Central memory CD8-positive, alpha-beta T cell (primary cell): ENCODE measurements around the gene ATXN3L.
A peak's percentile ranks its signal among the peaks of the same experiment; 100 is the strongest.

Experiments
- ATAC-seq: fragments of 150-1000 bp; cut with Tn5 transposase; replicated peaks from 2 replicates; pipeline ENCODE4 v1.10.0; 2022; ENCODE audit warnings: mild to moderate bottlenecking, moderate FRiP score, moderate number of reproducible peaks; ENCODE audit not compliant: poor library complexity, severe bottlenecking; ENCODE audit errors: extremely low read depth
- DNase-seq, 2 donors: peaks; one replicate each; pipeline ENCODE4 v3.0.0; 2021; ENCODE audit warnings: low spot score in 2 of 2
- H3K27ac Mint-ChIP-seq: one replicate; pipeline ENCODE4 v1.8.0; 2022; ENCODE audit warnings: low read depth, mild to moderate bottlenecking, moderate library complexity, mixed read lengths
- H3K27me3 Mint-ChIP-seq: one replicate; pipeline ENCODE4 v1.8.0; 2022; ENCODE audit warnings: mixed read lengths
- H3K36me3 Mint-ChIP-seq: one replicate; pipeline ENCODE4 v1.8.0; 2022; ENCODE audit warnings: mild to moderate bottlenecking, moderate library complexity, mixed read lengths; ENCODE audit not compliant: insufficient read depth
- H3K4me1 Mint-ChIP-seq: one replicate; pipeline ENCODE4 v1.8.0; 2022; ENCODE audit warnings: mixed read lengths
- H3K4me3 Mint-ChIP-seq: one replicate; pipeline ENCODE4 v1.8.0; 2022; ENCODE audit warnings: mild to moderate bottlenecking, moderate library complexity, mixed read lengths
- H3K9me3 Mint-ChIP-seq: one replicate; pipeline ENCODE4 v1.8.0; 2022; ENCODE audit warnings: mixed read lengths

The ATXN3L gene

GRCh38 chrX:13319953-13320352 lies at the start of gene ATXN3L:
ATXN3L (minus strand) TSS chrX:13320053; CDS start chrX:13319934, 119 bp downstream.
- Mint-ChIP-seq H3K27me3 (no peaks in the 10 kb centered on the region), H3K27ac (no peak within 1 kb of the TSS), H3K4me1 (no peaks in the 10 kb centered on the region), H3K4me3 (no peak within 1 kb of the TSS), H3K36me3 (no peaks in the 10 kb centered on the region), H3K9me3 (no peaks in the 10 kb centered on the region)
- ATAC-seq (no peak), DNase-seq (no peak)

DNA sequence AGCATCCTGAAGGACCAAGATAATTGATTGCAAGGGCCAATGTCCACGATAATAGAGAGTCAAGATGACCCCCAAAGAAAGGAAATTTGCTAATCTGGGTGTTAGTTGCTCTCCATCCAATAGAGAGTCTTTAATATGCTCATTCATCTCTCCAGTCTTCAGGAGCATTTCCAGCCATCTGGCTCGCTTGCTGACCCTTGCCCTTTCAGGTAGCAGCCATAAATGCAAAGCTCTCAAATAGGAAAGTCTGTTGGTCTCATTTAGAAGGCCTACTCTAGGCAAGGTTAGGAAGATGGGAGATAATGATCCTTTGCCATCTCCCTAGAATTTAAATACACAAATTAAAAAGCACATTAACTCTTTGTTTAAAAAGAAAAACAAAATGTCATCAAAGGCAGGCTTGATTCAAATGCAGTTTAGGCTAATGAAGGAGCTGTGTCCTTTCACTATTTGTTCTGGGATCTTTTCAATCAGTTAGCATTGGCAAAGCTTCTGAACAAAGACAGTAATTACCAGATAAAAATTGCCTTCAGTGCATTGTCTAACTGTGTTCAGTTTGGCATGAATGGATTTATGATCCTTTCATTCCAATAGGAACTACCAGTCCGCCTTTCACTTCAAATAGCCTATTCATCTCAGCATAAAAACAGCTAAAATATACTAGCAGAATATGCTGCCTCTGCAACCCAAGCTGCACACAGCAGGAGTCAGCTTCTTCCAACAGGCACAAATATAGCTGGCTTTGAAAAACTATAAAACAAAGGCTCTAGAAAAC lies 49.6 kb upstream of the ATXN3L start:
- DNase-seq = no peak
- Mint-ChIP-seq H3K36me3 (peaks cover 3% of the 10 kb centered on the region), H3K27me3 (no peaks in the 10 kb centered on the region), H3K27ac (no peak overlapping the region), H3K9me3 (no peaks in the 10 kb centered on the region), H3K4me3 (no peak overlapping the region), H3K4me1 (peaks cover 11% of the 10 kb centered on the region)
- no peak for ATAC-seq

DNA sequence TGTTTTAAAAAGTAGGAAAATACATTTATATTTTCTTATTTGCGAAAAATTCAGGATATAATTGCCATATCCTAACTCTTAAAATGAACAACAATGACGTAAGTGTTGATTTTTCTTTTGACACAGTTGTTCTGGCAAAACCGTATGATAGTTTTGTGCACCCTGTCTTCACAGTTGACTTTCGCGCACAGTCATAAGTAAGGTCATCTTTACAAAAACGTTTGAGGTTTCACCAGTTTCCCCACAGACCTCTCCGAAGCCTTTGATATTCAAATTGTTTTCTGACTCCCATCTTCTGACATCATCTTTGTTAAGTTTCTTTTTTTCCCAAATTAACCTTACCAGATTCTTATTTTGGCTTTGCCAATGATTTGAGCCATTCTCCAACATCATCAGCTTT lies 48.1 kb upstream of the ATXN3L start:
- DNase-seq (no peak), ATAC-seq (peak; percentile 64)
- Mint-ChIP-seq H3K27ac (peak overlapping the region; percentile 59), H3K4me3 (no peak overlapping the region), H3K27me3 (no peaks in the 10 kb centered on the region), H3K9me3 (no peaks in the 10 kb centered on the region), H3K36me3 (peaks cover 3% of the 10 kb centered on the region), H3K4me1 (peaks cover 11% of the 10 kb centered on the region)

- peaks cover 11% of the 10 kb centered on the region for H3K4me1 Mint-ChIP-seq
Observed at GRCh38 chrX:13366698-13367097, 46.8 kb upstream of the ATXN3L start.

GRCh38 chrX:13365161-13365560 lies 45.3 kb upstream of the ATXN3L start:
- Mint-ChIP-seq H3K27me3 (no peaks in the 10 kb centered on the region), H3K4me1 (peaks cover 11% of the 10 kb centered on the region), H3K4me3 (no peak overlapping the region), H3K36me3 (peaks cover 3% of the 10 kb centered on the region), H3K27ac (no peak overlapping the region), H3K9me3 (no peaks in the 10 kb centered on the region)
- DNase-seq (no peak), ATAC-seq (no peak)

More at GRCh38 chrX:13366698-13367097, 46.8 kb upstream of the ATXN3L start:
- H3K4me3 Mint-ChIP-seq = no peak overlapping the region
- H3K27ac Mint-ChIP-seq = no peak overlapping the region
- peaks cover 3% of the 10 kb centered on the region for H3K36me3 Mint-ChIP-seq
- H3K9me3 Mint-ChIP-seq = no peaks in the 10 kb centered on the region
- ATAC-seq = no peak
- H3K27me3 Mint-ChIP-seq = no peaks in the 10 kb centered on the region
- DNase-seq = no peak

DNA sequence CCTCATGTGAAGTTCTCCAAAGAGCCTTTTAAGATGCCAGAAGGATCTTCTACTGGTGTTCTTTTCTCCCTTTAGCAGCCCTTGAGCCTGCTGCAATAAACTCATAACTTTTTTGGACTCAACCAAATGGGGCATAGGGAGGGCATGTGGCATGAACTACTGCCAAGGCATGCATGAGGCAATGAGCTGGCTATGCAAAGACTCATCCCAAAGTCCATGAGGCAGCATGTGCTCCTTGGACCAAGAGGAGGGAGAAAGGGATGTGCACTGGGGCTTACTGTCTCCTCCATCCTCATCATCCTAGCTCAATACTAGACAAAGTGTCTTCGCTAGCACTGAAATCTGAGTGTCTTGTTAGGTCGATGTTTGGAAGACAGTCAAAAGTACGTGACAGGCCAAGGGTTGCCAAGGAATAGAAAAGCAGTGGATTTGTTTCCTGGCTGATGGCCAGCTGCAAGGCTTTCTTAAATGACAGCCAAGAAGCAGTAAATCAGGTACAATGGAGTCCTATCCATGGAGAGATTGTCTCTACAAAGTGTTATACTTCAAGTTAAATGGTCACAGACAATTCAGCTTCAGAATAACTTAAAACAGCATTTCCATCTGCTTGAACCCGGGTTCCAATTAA lies 44.5 kb upstream of the ATXN3L start:
- Mint-ChIP-seq H3K9me3 (no peaks in the 10 kb centered on the region), H3K27ac (no peak overlapping the region), H3K36me3 (peaks cover 3% of the 10 kb centered on the region), H3K27me3 (no peaks in the 10 kb centered on the region), H3K4me1 (peaks cover 11% of the 10 kb centered on the region), H3K4me3 (no peak overlapping the region)
- ATAC-seq (no peak), DNase-seq (no peak)

DNA sequence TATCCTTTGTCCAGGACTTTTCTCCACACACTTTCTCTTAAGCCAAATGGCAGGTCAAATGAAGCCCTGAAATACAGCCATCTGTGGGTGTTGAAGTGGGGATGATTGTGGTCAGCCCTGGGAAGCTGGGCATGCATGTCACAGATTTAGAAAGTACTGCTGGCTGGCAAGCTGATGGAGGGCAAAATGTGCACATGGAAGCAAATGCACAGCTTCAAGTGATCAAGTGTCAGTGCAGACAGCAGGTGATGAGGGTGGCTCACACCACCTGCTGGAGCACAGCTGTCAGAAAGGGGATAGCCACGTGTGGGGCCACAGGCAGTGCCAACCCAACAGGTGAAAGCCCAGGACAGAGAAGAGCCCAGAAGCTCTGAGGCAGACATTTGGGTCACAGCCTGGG lies 40.3 kb upstream of the ATXN3L start:
- Mint-ChIP-seq H3K4me1 (no peaks in the 10 kb centered on the region), H3K36me3 (no peaks in the 10 kb centered on the region), H3K27ac (no peak overlapping the region), H3K9me3 (no peaks in the 10 kb centered on the region), H3K27me3 (no peaks in the 10 kb centered on the region), H3K4me3 (no peak overlapping the region)
- no peak for DNase-seq
- no peak for ATAC-seq

GRCh38 chrX:13357925-13358324 lies 38.1 kb upstream of the ATXN3L start:
- H3K36me3 Mint-ChIP-seq = no peaks in the 10 kb centered on the region
- no peak for DNase-seq
- H3K4me3 Mint-ChIP-seq = no peak overlapping the region
- ATAC-seq = no peak
- no peaks in the 10 kb centered on the region for H3K9me3 Mint-ChIP-seq
- no peaks in the 10 kb centered on the region for H3K4me1 Mint-ChIP-seq
- H3K27me3 Mint-ChIP-seq = no peaks in the 10 kb centered on the region
- H3K27ac Mint-ChIP-seq = no peak overlapping the region

GRCh38 chrX:13346646-13347045 lies 26.8 kb upstream of the ATXN3L start:
- Mint-ChIP-seq H3K4me1 (no peaks in the 10 kb centered on the region), H3K4me3 (no peak overlapping the region), H3K9me3 (no peaks in the 10 kb centered on the region), H3K36me3 (no peaks in the 10 kb centered on the region), H3K27me3 (no peaks in the 10 kb centered on the region), H3K27ac (no peak overlapping the region)
- DNase-seq (no peak), ATAC-seq (no peak)

- H3K27ac Mint-ChIP-seq = no peak overlapping the region
- DNase-seq (no peak), ATAC-seq (no peak)
- H3K9me3 Mint-ChIP-seq = no peaks in the 10 kb centered on the region
- H3K36me3 Mint-ChIP-seq = no peaks in the 10 kb centered on the region
- no peaks in the 10 kb centered on the region for H3K27me3 Mint-ChIP-seq
- no peak overlapping the region for H3K4me3 Mint-ChIP-seq
- no peaks in the 10 kb centered on the region for H3K4me1 Mint-ChIP-seq
Observed at GRCh38 chrX:13345438-13345837, 25.6 kb upstream of the ATXN3L start.

DNA sequence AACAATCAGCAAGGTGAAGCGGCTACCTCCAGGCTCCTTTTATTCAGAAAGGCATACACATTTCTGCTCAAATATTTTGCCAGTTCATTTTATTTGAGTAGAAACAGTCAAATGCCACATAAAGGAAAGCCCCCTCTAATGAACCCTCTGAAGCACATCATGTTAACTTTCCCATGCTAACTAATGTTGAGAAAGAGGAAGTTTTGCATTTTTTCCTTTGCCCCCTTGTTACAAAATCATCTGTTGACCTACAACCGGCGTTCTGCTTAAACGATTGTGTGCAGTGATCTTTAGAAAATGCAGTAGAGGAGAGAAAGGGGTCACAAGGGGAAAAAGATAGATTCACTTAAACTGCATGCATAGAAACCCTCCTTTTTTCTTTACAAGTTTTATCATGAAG lies 25.2 kb upstream of the ATXN3L start:
- H3K27me3 Mint-ChIP-seq = no peaks in the 10 kb centered on the region
- no peak overlapping the region for H3K27ac Mint-ChIP-seq
- ATAC-seq (no peak), DNase-seq (no peak)
- H3K4me1 Mint-ChIP-seq = no peaks in the 10 kb centered on the region
- no peaks in the 10 kb centered on the region for H3K36me3 Mint-ChIP-seq
- no peaks in the 10 kb centered on the region for H3K9me3 Mint-ChIP-seq
- H3K4me3 Mint-ChIP-seq = no peak overlapping the region

GRCh38 chrX:13341491-13342101 lies 21.7 kb upstream of the ATXN3L start:
- H3K27ac Mint-ChIP-seq = no peak overlapping the region
- no peaks in the 10 kb centered on the region for H3K27me3 Mint-ChIP-seq
- H3K9me3 Mint-ChIP-seq = no peaks in the 10 kb centered on the region
- no peak for ATAC-seq
- H3K36me3 Mint-ChIP-seq = no peaks in the 10 kb centered on the region
- DNase-seq = no peak
- no peaks in the 10 kb centered on the region for H3K4me1 Mint-ChIP-seq
- H3K4me3 Mint-ChIP-seq = no peak overlapping the region
